Mesenchymal stem cell (in vitro differentiated cells and primary cell): ENCODE data around the gene ATP1B2.

ENCODE experiments used
- DNase-seq: peaks from one replicate; pipeline ENCODE4 v3.0.0-alpha.2; 2013
- H2AFZ ChIP-seq: one replicate; pipeline ENCODE4 v1.6.1; 2013; ENCODE audit warnings: low read depth, mild to moderate bottlenecking, control low read depth, inconsistent platforms, low read length, moderate library complexity
- H2AK5ac ChIP-seq: 2 replicates; pipeline ENCODE4 v1.6.1; 2013; ENCODE audit warnings: low read length, moderate library complexity, mild to moderate bottlenecking, inconsistent platforms; ENCODE audit not compliant: severe bottlenecking
- H2BK120ac ChIP-seq: one replicate; pipeline ENCODE4 v1.6.1; 2013; ENCODE audit warnings: low read depth, mild to moderate bottlenecking, inconsistent platforms, low read length, moderate library complexity
- H2BK12ac ChIP-seq, 2 experiments: one replicate each; pipeline ENCODE4 v1.6.1; 2013; ENCODE audit warnings: inconsistent platforms in 2 of 2, low read length in 2 of 2, mild to moderate bottlenecking in 2 of 2, moderate library complexity in 2 of 2, control low read depth in 1 of 2
- H2BK15ac ChIP-seq: one replicate; pipeline ENCODE4 v1.6.1; 2013; ENCODE audit warnings: mild to moderate bottlenecking, low read depth, inconsistent platforms; ENCODE audit not compliant: poor library complexity, severe bottlenecking
- H2BK5ac ChIP-seq: 2 replicates; pipeline ENCODE4 v1.6.1; 2013; ENCODE audit warnings: low read depth, mild to moderate bottlenecking, low read length, control low read depth, inconsistent platforms; ENCODE audit not compliant: poor library complexity, severe bottlenecking
- H3K14ac ChIP-seq, 2 experiments: one replicate each; pipeline ENCODE4 v1.6.1; 2013; ENCODE audit warnings: inconsistent platforms in 2 of 2, low read length in 2 of 2, control low read depth in 1 of 2, mild to moderate bottlenecking in 1 of 2, moderate library complexity in 1 of 2
- H3K18ac ChIP-seq, 2 experiments: one replicate each; pipeline ENCODE4 v1.6.1; 2013; ENCODE audit warnings: inconsistent platforms in 2 of 2, low read length in 2 of 2, control low read depth in 1 of 2, low read depth in 1 of 2, mild to moderate bottlenecking in 1 of 2
- H3K23ac ChIP-seq, 2 experiments: one replicate each; pipeline ENCODE4 v1.6.1; 2013; ENCODE audit warnings: inconsistent platforms in 2 of 2, low read length in 2 of 2, mild to moderate bottlenecking in 2 of 2, moderate library complexity in 2 of 2, control low read depth in 1 of 2
- H3K27ac ChIP-seq: 2 replicates; pipeline ENCODE4 v1.5.1; 2013; ENCODE audit warnings: mild to moderate bottlenecking, moderate library complexity, low read length, control low read depth, inconsistent platforms; ENCODE audit not compliant: poor library complexity, severe bottlenecking
- H3K27me3 ChIP-seq, 2 experiments: 2 replicates each; pipeline versions ENCODE4 v1.6.1 to v1.7.0; 2013; ENCODE audit warnings: low read length in 2 of 2, mild to moderate bottlenecking in 2 of 2, moderate library complexity in 2 of 2, control low read depth in 1 of 2, inconsistent platforms in 1 of 2; ENCODE audit not compliant: control insufficient read depth in 1 of 2, insufficient read depth in 1 of 2
- H3K36me3 ChIP-seq, 2 experiments: 2 replicates each; pipeline versions ENCODE4 v1.6.1 to v1.7.0; 2013; ENCODE audit warnings: low read length in 2 of 2, control low read depth in 1 of 2, inconsistent platforms in 1 of 2, low read depth in 1 of 2, mild to moderate bottlenecking in 1 of 2; ENCODE audit not compliant: insufficient read depth in 2 of 2, control insufficient read depth in 1 of 2
- H3K4ac ChIP-seq, 2 experiments: one replicate each; pipeline ENCODE4 v1.6.1; 2013; ENCODE audit warnings: inconsistent platforms in 2 of 2, low read length in 2 of 2, mild to moderate bottlenecking in 2 of 2, moderate library complexity in 2 of 2, control low read depth in 1 of 2, low read depth in 1 of 2
- H3K4me1 ChIP-seq: 2 replicates; pipeline ENCODE4 v1.6.1; 2013; ENCODE audit warnings: low read depth, low read length, control low read depth; ENCODE audit not compliant: control insufficient read depth, insufficient read depth
- H3K4me2 ChIP-seq: 2 replicates; pipeline ENCODE4 v1.6.1; 2013; ENCODE audit warnings: low read length, mild to moderate bottlenecking, inconsistent platforms; ENCODE audit not compliant: poor library complexity, severe bottlenecking
- H3K4me3 ChIP-seq, 2 experiments: 2 replicates each; pipeline versions ENCODE4 v1.5.1 to v1.7.0; 2013; ENCODE audit warnings: low read length in 2 of 2, mild to moderate bottlenecking in 2 of 2, control low read depth in 1 of 2, low read depth in 1 of 2; ENCODE audit not compliant: insufficient read depth in 1 of 2
- H3K79me1 ChIP-seq: replicated peaks from 2 replicates; pipeline ENCODE4 v1.6.1; 2013; ENCODE audit warnings: mild to moderate bottlenecking, control low read depth, low read length, inconsistent platforms; ENCODE audit not compliant: poor library complexity, severe bottlenecking
- H3K9ac ChIP-seq: 2 replicates; pipeline ENCODE4 v1.7.0; 2013; ENCODE audit warnings: mild to moderate bottlenecking, low read length, moderate library complexity
- H3K9me3 ChIP-seq: 2 replicates; pipeline ENCODE4 v1.7.0; 2013; ENCODE audit warnings: mild to moderate bottlenecking, low read length; ENCODE audit not compliant: control insufficient read depth
- H4K8ac ChIP-seq: one replicate; pipeline ENCODE4 v1.6.1; 2013; ENCODE audit warnings: inconsistent platforms, mild to moderate bottlenecking, low read length, moderate library complexity
- H4K91ac ChIP-seq: one replicate; pipeline ENCODE4 v1.6.1; 2013; ENCODE audit warnings: mild to moderate bottlenecking, low read length, inconsistent platforms
- WGBS: methylation state at CpG from one replicate; pipeline ENCODE4 v1.1.7; 2013; ENCODE audit warnings: mixed read lengths; 5-methylcytosine and 5-hydroxymethylcytosine counted together

Gene ATP1B2

DNA sequence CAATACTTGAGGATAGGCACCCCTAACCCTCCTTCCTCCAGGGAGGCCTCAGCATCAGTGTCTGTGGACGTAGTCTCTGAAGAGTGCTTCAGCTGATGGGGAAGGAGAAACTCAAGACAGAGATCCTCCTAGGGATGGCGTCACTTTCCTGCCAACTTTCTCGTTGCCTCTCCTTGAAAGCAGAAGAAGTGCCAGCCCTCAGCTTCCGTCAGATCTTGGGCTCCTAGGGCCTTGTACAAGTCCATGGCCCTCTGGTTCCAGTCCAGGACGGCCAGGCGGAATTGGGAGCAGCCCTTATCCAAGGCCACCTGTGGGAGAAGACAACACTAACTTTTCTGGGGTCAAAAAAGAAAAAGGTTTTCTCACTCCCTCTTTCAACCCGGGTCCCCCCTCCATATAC, 24.4 kb upstream of the ATP1B2 start:
- H3K9me3 ChIP-seq, result no peaks in the 10 kb centered on the region
- H2AK5ac ChIP-seq, result peak overlapping the region; percentile 55
- peak overlapping the region; percentile 52 for H3K4me2 ChIP-seq
- H3K4me1 ChIP-seq, result peaks cover 7% of the 10 kb centered on the region
- no peak overlapping the region for H2BK120ac ChIP-seq
- H2BK15ac ChIP-seq, result no peak overlapping the region
- no peak overlapping the region for H3K18ac ChIP-seq
- H3K4me3 ChIP-seq, result peak overlapping the region in 1 of 2 experiments; percentile 93
- DNase-seq, result no peak
- H2BK5ac ChIP-seq, result no peak overlapping the region
- no peaks in the 10 kb centered on the region for H3K27me3 ChIP-seq
- no peak overlapping the region for H3K14ac ChIP-seq
- H3K79me1 ChIP-seq, result peaks cover 9% of the 10 kb centered on the region
- H3K9ac ChIP-seq, result peak overlapping the region; percentile 98
- peak overlapping the region; percentile 9 for H4K8ac ChIP-seq
- no peak overlapping the region for H4K91ac ChIP-seq
- H3K23ac ChIP-seq, result no peak overlapping the region
- no peak overlapping the region for H3K27ac ChIP-seq
- no peak overlapping the region for H2BK12ac ChIP-seq
- H3K36me3 ChIP-seq, result peaks cover 3 to 6% of the 10 kb centered on the region in 2 experiments
- H3K4ac ChIP-seq, result no peak overlapping the region
- 90% methylated on average over 7 of the region's 7 CpGs for WGBS
- no peak overlapping the region for H2AFZ ChIP-seq

DNA sequence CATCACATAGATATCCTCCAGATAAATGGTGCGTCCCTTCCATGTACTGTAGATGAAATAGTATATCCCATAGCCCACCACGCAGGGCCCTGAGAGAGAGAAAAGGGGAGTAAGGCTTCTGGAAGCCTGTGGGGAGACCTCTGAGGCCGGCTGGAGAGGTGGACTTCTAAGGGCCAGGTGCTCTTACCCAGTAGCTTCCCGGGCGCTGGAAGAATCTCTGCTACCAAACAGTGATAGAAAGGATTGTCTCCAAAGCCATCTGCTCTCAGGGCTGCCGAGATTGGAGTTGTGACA, 23.8 kb upstream of the ATP1B2 start:
- H2BK15ac ChIP-seq, result no peak overlapping the region
- no peak overlapping the region for H4K8ac ChIP-seq
- H3K14ac ChIP-seq, result no peak overlapping the region
- H3K36me3 ChIP-seq, result peaks cover 3 to 6% of the 10 kb centered on the region in 2 experiments
- peak overlapping the region; percentile 52 for H3K4me2 ChIP-seq
- peak overlapping the region in 1 of 2 experiments; percentile 86 for H3K4ac ChIP-seq
- peak overlapping the region; percentile 93 for H3K27ac ChIP-seq
- peak overlapping the region; percentile 58 to 93 for H3K4me3 ChIP-seq
- no peak overlapping the region for H2AFZ ChIP-seq
- H3K79me1 ChIP-seq, result peaks cover 9% of the 10 kb centered on the region
- peak overlapping the region; percentile 98 for H3K9ac ChIP-seq
- peaks cover 7% of the 10 kb centered on the region for H3K4me1 ChIP-seq
- H4K91ac ChIP-seq, result no peak overlapping the region
- H3K18ac ChIP-seq, result peak overlapping the region in 1 of 2 experiments; percentile 88
- H2AK5ac ChIP-seq, result no peak overlapping the region
- peak; percentile 27 for DNase-seq
- H2BK120ac ChIP-seq, result no peak overlapping the region
- no peak overlapping the region for H2BK5ac ChIP-seq
- no peaks in the 10 kb centered on the region for H3K9me3 ChIP-seq
- no peak overlapping the region for H3K23ac ChIP-seq
- H3K27me3 ChIP-seq, result no peaks in the 10 kb centered on the region
- peak overlapping the region in 1 of 2 experiments; percentile 29 for H2BK12ac ChIP-seq
- 19% methylated on average over 5 of the region's 6 CpGs for WGBS

- 1% methylated on average over 45 of the region's 54 CpGs for WGBS
- peak within 1 kb of the TSS; percentile 1 for H2BK120ac ChIP-seq
- peak within 1 kb of the TSS in 1 of 2 experiments; percentile 40 for H2BK12ac ChIP-seq
- peak within 1 kb of the TSS; percentile 68 for H2AFZ ChIP-seq
- no peak within 1 kb of the TSS for H2AK5ac ChIP-seq
- peak within 1 kb of the TSS in 1 of 2 experiments; percentile 42 for H3K14ac ChIP-seq
- H3K4me3 ChIP-seq, result peak within 1 kb of the TSS; percentile 58 to 93
- peak within 1 kb of the TSS in 1 of 2 experiments; percentile 97 for H3K23ac ChIP-seq
- H2BK5ac ChIP-seq, result peak within 1 kb of the TSS; percentile 69
- peak within 1 kb of the TSS; percentile 16 for H4K91ac ChIP-seq
- peak within 1 kb of the TSS; percentile 93 for H3K27ac ChIP-seq
- H3K9me3 ChIP-seq, result no peaks in the 10 kb centered on the region
- H4K8ac ChIP-seq, result peak within 1 kb of the TSS; percentile 33
- H3K4me2 ChIP-seq, result peak within 1 kb of the TSS; percentile 60
- DNase-seq, result peak; percentile 94
- peak within 1 kb of the TSS; percentile 66 to 86 for H3K4ac ChIP-seq
- no peaks in the 10 kb centered on the region for H3K27me3 ChIP-seq
- peaks cover 3 to 6% of the 10 kb centered on the region in 2 experiments for H3K36me3 ChIP-seq
- peaks cover 7% of the 10 kb centered on the region for H3K4me1 ChIP-seq
- no peak within 1 kb of the TSS for H2BK15ac ChIP-seq
- H3K18ac ChIP-seq, result peak within 1 kb of the TSS; percentile 85 to 88
- peak within 1 kb of the TSS; percentile 98 for H3K9ac ChIP-seq
- peaks cover 9% of the 10 kb centered on the region for H3K79me1 ChIP-seq
Observed at GRCh38 chr17:7627250-7628121, 23.2 kb upstream of the ATP1B2 start, which contains the start of gene SAT2. Gene SAT2 (minus strand): TSS chr17:7627821. CDS start chr17:7627635, 186 bp downstream.

- 77% methylated on average over 13 of the region's 13 CpGs for WGBS
- Histone ChIP-seq H4K8ac (no peak within 1 kb of the TSS), H3K18ac (no peak within 1 kb of the TSS)
Observed at GRCh38 chr17:7629939-7630571, 20.7 kb upstream of the ATP1B2 start, which contains the start of gene SHBG. Gene SHBG (plus strand): TSS chr17:7630135. CDS start chr17:7630173, 38 bp downstream.

More at GRCh38 chr17:7629939-7630571, 20.7 kb upstream of the ATP1B2 start, which contains the start of gene SHBG:
- Histone ChIP-seq H3K4me1 (peaks cover 9% of the 10 kb centered on the region), H2AK5ac (peak within 1 kb of the TSS; percentile 17), H3K4me3 (no peak within 1 kb of the TSS), H2BK5ac (no peak within 1 kb of the TSS), H3K36me3 (peaks cover 3 to 6% of the 10 kb centered on the region in 2 experiments), H2AFZ (no peak within 1 kb of the TSS), H3K9ac (no peak within 1 kb of the TSS), H3K79me1 (peaks cover 9% of the 10 kb centered on the region), H4K91ac (peak within 1 kb of the TSS; percentile 44), H2BK15ac (no peak within 1 kb of the TSS), H3K4me2 (no peak within 1 kb of the TSS), H2BK12ac (peak within 1 kb of the TSS in 1 of 2 experiments; percentile 80), H3K4ac (no peak within 1 kb of the TSS), H2BK120ac (no peak within 1 kb of the TSS), H3K9me3 (no peaks in the 10 kb centered on the region), H3K23ac (no peak within 1 kb of the TSS), H3K27me3 (peaks cover 0 to 4% of the 10 kb centered on the region in 2 experiments), H3K27ac (no peak within 1 kb of the TSS), H3K14ac (no peak within 1 kb of the TSS)
- no peak for DNase-seq
